GM18508 (cell line): ENCODE measurements around the gene SPATA17.
"Not testable (repeated sequence)": the region's sequence is repeated elsewhere in the genome, so short reads cannot be mapped to it uniquely, and the experiment has no call there.

Experiments used
- ATAC-seq: cut with Tn5 transposase; IDR thresholded peaks from one replicate; pipeline ENCODE4 v1.9.1; 2021; ENCODE audit warnings: moderate number of reproducible peaks; ENCODE audit not compliant: insufficient read depth, unreplicated experiment

SPATA17 gene

GRCh38 chr1:217673387-217673786 is 42.2 kb downstream of the SPATA17 start:
- ATAC-seq, result no peak

- ATAC-seq, result no peak
These were observed 43.0 kb downstream of the SPATA17 start for GRCh38 chr1:217674028-217674729.

- ATAC-seq, result no peak
These were observed 50.7 kb downstream of the SPATA17 start for GRCh38 chr1:217681806-217682205.

GRCh38 chr1:217687511-217687910 is 56.4 kb downstream of the SPATA17 start:
- no peak for ATAC-seq

GRCh38 chr1:217696140-217696539 is 65.0 kb downstream of the SPATA17 start:
- not testable (repeated sequence) for ATAC-seq

- no peak for ATAC-seq
These were observed 72.2 kb downstream of the SPATA17 start for GRCh38 chr1:217703326-217703725.

GRCh38 chr1:217712925-217713597 is 81.9 kb downstream of the SPATA17 start:
- ATAC-seq, result no peak

GRCh38 chr1:217715681-217716080 is 84.5 kb downstream of the SPATA17 start:
- no peak for ATAC-seq

GRCh38 chr1:217717959-217718358 is 86.8 kb downstream of the SPATA17 start:
- no peak for ATAC-seq

GRCh38 chr1:217718873-217719272 is 87.7 kb downstream of the SPATA17 start:
- ATAC-seq, result no peak

GRCh38 chr1:217721692-217722091 is 90.5 kb downstream of the SPATA17 start:
- no peak for ATAC-seq

GRCh38 chr1:217734973-217735372 is 103.8 kb downstream of the SPATA17 start:
- ATAC-seq, result no peak

- ATAC-seq, result no peak
These were observed 116.1 kb downstream of the SPATA17 start for GRCh38 chr1:217747156-217747769.

GRCh38 chr1:217769768-217770167 is 138.6 kb downstream of the SPATA17 start:
- no peak for ATAC-seq

- ATAC-seq, result no peak
These were observed 139.8 kb downstream of the SPATA17 start for GRCh38 chr1:217770918-217771317.

- ATAC-seq, result no peak
These were observed 145.5 kb downstream of the SPATA17 start for GRCh38 chr1:217776693-217777092.

- no peak for ATAC-seq
These were observed 149.9 kb downstream of the SPATA17 start for GRCh38 chr1:217781056-217781455.

GRCh38 chr1:217791091-217791490 is 159.9 kb downstream of the SPATA17 start:
- no peak for ATAC-seq

- no peak for ATAC-seq
These were observed 174.6 kb downstream of the SPATA17 start for GRCh38 chr1:217805792-217806191.

- ATAC-seq, result no peak
These were observed 181.0 kb downstream of the SPATA17 start for GRCh38 chr1:217812175-217812574.

- no peak for ATAC-seq
These were observed 181.9 kb downstream of the SPATA17 start for GRCh38 chr1:217813031-217813430.
